ENCODE results near the gene SERPING1. TPM values are rescaled to one million over a fixed set of nuclear protein-coding genes. Genes with fewer than 3 reads are reported as not detected.

SERPING1 gene
- total RNA-seq, 1 experiment from 2014 or later = 1.3 TPM

DNA sequence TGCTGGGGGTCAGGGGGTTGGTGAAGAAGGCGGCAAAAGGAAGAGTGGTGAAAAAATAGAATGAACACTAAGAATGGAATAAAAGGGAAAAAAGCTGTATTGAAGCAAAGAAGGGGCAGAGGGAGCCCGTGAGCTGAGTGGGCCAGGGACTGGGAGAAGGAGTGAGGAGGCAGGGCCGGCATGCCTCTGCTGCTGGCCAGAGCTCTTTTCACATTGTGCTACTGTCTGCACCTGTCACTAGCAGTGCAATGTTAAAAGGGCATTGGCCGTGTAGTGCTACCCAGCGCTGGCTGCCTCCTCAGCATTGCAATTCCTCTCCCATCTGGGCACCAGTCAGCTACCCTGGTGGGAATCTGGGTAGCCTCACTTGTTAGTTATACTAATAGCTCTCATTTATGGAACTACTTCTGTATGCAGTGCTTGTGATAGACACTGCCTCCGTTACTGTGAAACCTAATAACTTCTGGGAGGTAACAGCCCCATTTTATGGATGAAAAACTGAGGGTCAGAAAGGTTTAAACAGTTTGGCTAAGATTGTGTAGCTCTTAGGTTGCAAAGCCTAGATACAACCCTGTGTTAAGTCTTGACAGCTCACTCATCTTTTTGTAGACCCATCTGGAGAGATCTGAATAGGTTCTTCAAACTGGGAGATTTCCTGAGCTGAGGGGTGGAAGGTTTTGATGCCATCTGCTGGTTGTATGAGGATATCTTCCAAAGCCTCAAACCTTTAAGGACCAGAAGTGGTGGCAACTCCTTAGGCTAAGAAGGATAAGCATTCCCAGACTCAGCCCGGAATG is 43.7 kb downstream of the SERPING1 start:
- intact Hi-C loops (cut with micrococcal nuclease; ENCODE audit: unreplicated experiment) = loop anchor here (1.0 to 10.0 kb wide), 4 partner anchors 73 to 294 kb away; partner anchors contain the start of gene TIMM10
- H3K36me3 ChIP-seq (ENCODE audit: control insufficient read depth, insufficient read depth, low read length) = no peaks in the 10 kb centered on the region

GRCh38 chr11:57643802-57644201 is 46.3 kb downstream of the SERPING1 start:
- in situ Hi-C loops (cut with HindIII; ENCODE audit: low pct_unique_long_range_greater_than_20kb, low sequenced_read_pairs) = no loop called here
- no TSS peak for BruUV-seq (replicated peaks)

More for the DNA sequence above, 43.7 kb downstream of the SERPING1 start:
- CTCF ChIA-PET = interaction anchor here (0.6 to 2.6 kb wide), 10 partner anchors 38 to 296 kb away, joined by 3 to 31 read pairs (median 4); partner anchors contain the start of gene UBE2L6
- Histone ChIP-seq H3K4me3 (ENCODE audit: low read depth in 2 of 2, low read length in 2 of 2) (no peak overlapping the region), H3K27ac (ENCODE audit: low read length) (no peak overlapping the region), H3K4me1 (ENCODE audit: control insufficient read depth, insufficient read depth, low read length) (peaks cover 24% of the 10 kb centered on the region), H3K27me3 (ENCODE audit: control insufficient read depth, insufficient read depth, low read length) (no peaks in the 10 kb centered on the region), H3K9me3 (ENCODE audit: control insufficient read depth, insufficient read depth, low read depth, low read length) (no peaks in the 10 kb centered on the region)
- POLR2A ChIA-PET = no interaction called here
- no TSS peak for BruUV-seq (replicated peaks)
- no peak for TF ChIP-seq SIN3A (IDR thresholded peaks at IDR 0.05; ENCODE audit: borderline replicate concordance, insufficient read depth, low read depth, low read length)
- TF ChIP-seq, protein P1, sequence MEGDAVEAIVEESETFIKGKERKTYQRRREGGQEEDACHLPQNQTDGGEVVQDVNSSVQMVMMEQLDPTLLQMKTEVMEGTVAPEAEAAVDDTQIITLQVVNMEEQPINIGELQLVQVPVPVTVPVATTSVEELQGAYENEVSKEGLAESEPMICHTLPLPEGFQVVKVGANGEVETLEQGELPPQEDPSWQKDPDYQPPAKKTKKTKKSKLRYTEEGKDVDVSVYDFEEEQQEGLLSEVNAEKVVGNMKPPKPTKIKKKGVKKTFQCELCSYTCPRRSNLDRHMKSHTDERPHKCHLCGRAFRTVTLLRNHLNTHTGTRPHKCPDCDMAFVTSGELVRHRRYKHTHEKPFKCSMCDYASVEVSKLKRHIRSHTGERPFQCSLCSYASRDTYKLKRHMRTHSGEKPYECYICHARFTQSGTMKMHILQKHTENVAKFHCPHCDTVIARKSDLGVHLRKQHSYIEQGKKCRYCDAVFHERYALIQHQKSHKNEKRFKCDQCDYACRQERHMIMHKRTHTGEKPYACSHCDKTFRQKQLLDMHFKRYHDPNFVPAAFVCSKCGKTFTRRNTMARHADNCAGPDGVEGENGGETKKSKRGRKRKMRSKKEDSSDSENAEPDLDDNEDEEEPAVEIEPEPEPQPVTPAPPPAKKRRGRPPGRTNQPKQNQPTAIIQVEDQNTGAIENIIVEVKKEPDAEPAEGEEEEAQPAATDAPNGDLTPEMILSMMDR (IDR thresholded peaks at IDR 0.05) = peak; percentile 76
- in situ Hi-C loops (cut with HindIII; ENCODE audit: low pct_unique_long_range_greater_than_20kb, low sequenced_read_pairs) = no loop called here
- DNase-seq (ENCODE audit: low read depth, low spot score) (no peak), ATAC-seq (0 out of 2 replicates have a peak, but pooled peaks have one; percentile 41)

More at GRCh38 chr11:57643802-57644201, 46.3 kb downstream of the SERPING1 start:
- intact Hi-C loops (cut with micrococcal nuclease; ENCODE audit: unreplicated experiment) = loop anchor here (5.0 to 10.0 kb wide), 2 partner anchors 189 to 297 kb away; no protein-coding TSS in a partner anchor
- no peak for TF ChIP-seq REST (IDR thresholded peaks at IDR 0.05; ENCODE audit: insufficient read depth in 1 of 2, low read depth in 2 of 2, low read length in 1 of 2)
- TF ChIP-seq, protein P1 (IDR thresholded peaks at IDR 0.05) = no peak
- TF ChIP-seq SIN3A (IDR thresholded peaks at IDR 0.05; ENCODE audit: borderline replicate concordance, insufficient read depth, low read depth, low read length) = no peak
- TF ChIP-seq TCF7L2 (IDR thresholded peaks at IDR 0.05; ENCODE audit: low read depth, low read length) = no peak
- no peak for TF ChIP-seq POLR2AphosphoS5 (IDR thresholded peaks at IDR 0.05; ENCODE audit: low read depth, low read length)
- H3K9me3 ChIP-seq (ENCODE audit: control insufficient read depth, insufficient read depth, low read depth, low read length) = no peaks in the 10 kb centered on the region
- H3K27me3 ChIP-seq (ENCODE audit: control insufficient read depth, insufficient read depth, low read length) = peaks cover 5% of the 10 kb centered on the region; the same call in 1 of the 2 replicates
- CTCF ChIA-PET = interaction anchor here (0.5 to 2.3 kb wide), 9 partner anchors 13 to 371 kb away, joined by 3 to 15 read pairs (median 3); partner anchors contain the start of gene UBE2L6
- peaks cover 27% of the 10 kb centered on the region for H3K4me1 ChIP-seq (ENCODE audit: control insufficient read depth, insufficient read depth, low read length)
- ATAC-seq = no peak
- H3K4me3 ChIP-seq (ENCODE audit: low read depth in 2 of 2, low read length in 2 of 2) = no peak overlapping the region
- no peak overlapping the region for H3K27ac ChIP-seq (ENCODE audit: low read length)
- DNase-seq (ENCODE audit: low read depth, low spot score) = no peak
- POLR2A ChIA-PET = interaction anchor here (0.5 to 0.6 kb wide), 3 partner anchors 36 to 282 kb away, joined by 4 to 5 read pairs (median 5); no protein-coding TSS in a partner anchor
- no peaks in the 10 kb centered on the region for H3K36me3 ChIP-seq (ENCODE audit: control insufficient read depth, insufficient read depth, low read length)
